OCI-LY1 (cell line): ENCODE results near the gene DMWD.

Experiments used
- EZH2 ChIP-seq: fragments of 200-600 bp; sonication (generic), shearing (Covaris generic); IDR thresholded peaks from 2 replicates; pipeline ENCODE4 v1.8.0; 2017; ENCODE audit warnings: borderline replicate concordance, mixed run types, mild to moderate bottlenecking, antibody characterized with exemption, low read length, moderate library complexity, mixed read lengths
- TF ChIP-seq, protein P1 (sequence below): fragments of 200-600 bp; sonication (generic), shearing (Covaris generic); IDR thresholded peaks from 2 replicates; pipeline ENCODE4 v1.5.1; 2017; ENCODE audit warnings: mild to moderate bottlenecking, antibody characterized with exemption, low read length, moderate library complexity, mixed read lengths

DNA sequence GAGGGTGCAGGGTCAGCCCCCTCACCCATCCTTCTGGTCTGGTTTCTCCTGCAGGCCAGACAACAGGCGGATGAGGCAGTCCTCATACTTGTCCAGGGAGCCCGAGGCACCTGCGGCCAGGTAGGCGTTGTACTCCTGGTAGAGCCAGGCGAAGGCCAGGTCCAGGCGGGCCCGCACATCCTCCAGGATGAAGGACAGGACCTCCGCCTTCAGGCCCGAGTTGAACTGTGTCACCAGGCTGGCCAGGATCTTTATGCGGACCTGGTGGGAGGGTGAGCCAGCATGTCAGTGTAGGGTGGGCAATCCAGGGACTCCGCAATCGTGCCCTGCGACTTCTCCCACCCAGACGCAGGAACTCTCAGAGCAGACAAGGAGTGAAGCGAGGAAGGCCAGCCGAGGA, 36.3 kb upstream of the DMWD start:
- TF ChIP-seq EZH2, result no peak
- TF ChIP-seq, protein P1, sequence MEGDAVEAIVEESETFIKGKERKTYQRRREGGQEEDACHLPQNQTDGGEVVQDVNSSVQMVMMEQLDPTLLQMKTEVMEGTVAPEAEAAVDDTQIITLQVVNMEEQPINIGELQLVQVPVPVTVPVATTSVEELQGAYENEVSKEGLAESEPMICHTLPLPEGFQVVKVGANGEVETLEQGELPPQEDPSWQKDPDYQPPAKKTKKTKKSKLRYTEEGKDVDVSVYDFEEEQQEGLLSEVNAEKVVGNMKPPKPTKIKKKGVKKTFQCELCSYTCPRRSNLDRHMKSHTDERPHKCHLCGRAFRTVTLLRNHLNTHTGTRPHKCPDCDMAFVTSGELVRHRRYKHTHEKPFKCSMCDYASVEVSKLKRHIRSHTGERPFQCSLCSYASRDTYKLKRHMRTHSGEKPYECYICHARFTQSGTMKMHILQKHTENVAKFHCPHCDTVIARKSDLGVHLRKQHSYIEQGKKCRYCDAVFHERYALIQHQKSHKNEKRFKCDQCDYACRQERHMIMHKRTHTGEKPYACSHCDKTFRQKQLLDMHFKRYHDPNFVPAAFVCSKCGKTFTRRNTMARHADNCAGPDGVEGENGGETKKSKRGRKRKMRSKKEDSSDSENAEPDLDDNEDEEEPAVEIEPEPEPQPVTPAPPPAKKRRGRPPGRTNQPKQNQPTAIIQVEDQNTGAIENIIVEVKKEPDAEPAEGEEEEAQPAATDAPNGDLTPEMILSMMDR, result no peak
